ENCODE results near the gene CHST9. TPM values are rescaled to one million over a fixed set of nuclear protein-coding genes. Genes with fewer than 3 reads are reported as not detected.

The CHST9 gene
- total RNA-seq, 4 donors from 2014 or later, result 0.21 to 0.98 (median 0.26) TPM

DNA sequence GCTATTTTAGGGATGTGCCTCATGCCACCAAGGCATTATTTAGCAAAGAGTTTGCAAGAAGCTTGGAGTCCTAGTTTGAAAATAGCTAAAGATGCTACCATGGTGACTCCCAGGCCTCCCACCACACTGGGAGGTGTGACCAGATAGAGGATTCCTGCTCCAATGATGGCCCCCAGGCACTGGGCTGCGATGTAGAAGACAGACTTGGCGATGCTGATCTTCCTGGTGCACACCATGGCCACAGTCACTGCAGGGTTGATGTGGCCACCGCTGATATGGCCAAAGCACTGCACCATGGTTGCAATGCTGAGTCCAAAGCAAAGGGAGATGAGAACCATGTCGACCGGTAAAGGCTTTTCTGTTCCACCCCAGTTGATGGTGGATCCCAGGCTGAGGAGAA lies 323.0 kb downstream of the CHST9 start:
- Histone ChIP-seq H3K36me3 (no peaks in the 10 kb centered on the region), H3K4me1 (peaks cover 0 to 15% (median 0%) of the 10 kb centered on the region in 4 donors), H3K27me3 (peaks cover 0 to 21% of the 10 kb centered on the region in 2 donors), H3K4me3 (no peak overlapping the region), H3K9me3 (no peaks in the 10 kb centered on the region), H3K27ac (no peak overlapping the region)
- TF ChIP-seq POLR2A (IDR thresholded peaks at IDR 0.05), result no peak
- TF ChIP-seq EP300 (IDR thresholded peaks at IDR 0.05), result no peak
- TF ChIP-seq, protein P1, sequence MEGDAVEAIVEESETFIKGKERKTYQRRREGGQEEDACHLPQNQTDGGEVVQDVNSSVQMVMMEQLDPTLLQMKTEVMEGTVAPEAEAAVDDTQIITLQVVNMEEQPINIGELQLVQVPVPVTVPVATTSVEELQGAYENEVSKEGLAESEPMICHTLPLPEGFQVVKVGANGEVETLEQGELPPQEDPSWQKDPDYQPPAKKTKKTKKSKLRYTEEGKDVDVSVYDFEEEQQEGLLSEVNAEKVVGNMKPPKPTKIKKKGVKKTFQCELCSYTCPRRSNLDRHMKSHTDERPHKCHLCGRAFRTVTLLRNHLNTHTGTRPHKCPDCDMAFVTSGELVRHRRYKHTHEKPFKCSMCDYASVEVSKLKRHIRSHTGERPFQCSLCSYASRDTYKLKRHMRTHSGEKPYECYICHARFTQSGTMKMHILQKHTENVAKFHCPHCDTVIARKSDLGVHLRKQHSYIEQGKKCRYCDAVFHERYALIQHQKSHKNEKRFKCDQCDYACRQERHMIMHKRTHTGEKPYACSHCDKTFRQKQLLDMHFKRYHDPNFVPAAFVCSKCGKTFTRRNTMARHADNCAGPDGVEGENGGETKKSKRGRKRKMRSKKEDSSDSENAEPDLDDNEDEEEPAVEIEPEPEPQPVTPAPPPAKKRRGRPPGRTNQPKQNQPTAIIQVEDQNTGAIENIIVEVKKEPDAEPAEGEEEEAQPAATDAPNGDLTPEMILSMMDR (IDR thresholded peaks at IDR 0.05), result no peak
- DNase-seq (ENCODE audit: low spot score in 2 of 2), result no peak
- WGBS, 2 donors, result 94 to 100% methylated on average over 5 of the region's 5 CpGs
